ENCODE data around the gene AFG1L. TPM values are rescaled to one million over a fixed set of nuclear protein-coding genes. Genes with fewer than 3 reads are reported as not detected.
"Not testable (repeated sequence)": the region's sequence is repeated elsewhere in the genome, so short reads cannot be mapped to it uniquely, and the experiment has no call there.

The AFG1L gene
- total RNA-seq, 1 donor from 2014 or later: 8.8 TPM

GRCh38 chr6:108436771-108437170 is 141.9 kb downstream of the AFG1L start:
- ATAC-seq: no peak
- DNase-seq (ENCODE audit: low spot score): no peak
- intact Hi-C loops (cut with DNase I): no loop called here

GRCh38 chr6:108437821-108438220 is 143.0 kb downstream of the AFG1L start:
- DNase-seq (ENCODE audit: low spot score): no peak
- ATAC-seq: no peak
- intact Hi-C loops (cut with DNase I): no loop called here

GRCh38 chr6:108438918-108439317 is 144.1 kb downstream of the AFG1L start:
- no peak for ATAC-seq
- DNase-seq (ENCODE audit: low spot score): no peak
- intact Hi-C loops (cut with DNase I): no loop called here

- ATAC-seq (no peak), DNase-seq (ENCODE audit: low spot score) (no peak)
- intact Hi-C loops (cut with DNase I): no loop called here
Measured at GRCh38 chr6:108441141-108441540, 146.3 kb downstream of the AFG1L start.

- intact Hi-C loops (cut with DNase I): no loop called here
- no peak for DNase-seq (ENCODE audit: low spot score)
- no peak for ATAC-seq
Measured at GRCh38 chr6:108442770-108443520, 148.1 kb downstream of the AFG1L start.

GRCh38 chr6:108446629-108447150 is 151.8 kb downstream of the AFG1L start:
- DNase-seq (ENCODE audit: low spot score): no peak
- no peak for ATAC-seq
- intact Hi-C loops (cut with DNase I): no loop called here

- DNase-seq (ENCODE audit: low spot score): no peak
- no peak for ATAC-seq
- intact Hi-C loops (cut with DNase I): no loop called here
Measured at GRCh38 chr6:108448481-108448880, 153.6 kb downstream of the AFG1L start.

GRCh38 chr6:108449717-108450116 is 154.9 kb downstream of the AFG1L start:
- intact Hi-C loops (cut with DNase I); ATAC-seq; DNase-seq (ENCODE audit: low spot score): not testable (repeated sequence)

GRCh38 chr6:108451816-108452215 is 157.0 kb downstream of the AFG1L start:
- intact Hi-C loops (cut with DNase I): no loop called here
- no peak for ATAC-seq
- DNase-seq (ENCODE audit: low spot score): no peak

GRCh38 chr6:108452711-108453195 is 157.9 kb downstream of the AFG1L start:
- peak; percentile 52 for ATAC-seq
- DNase-seq (ENCODE audit: low spot score): no peak
- intact Hi-C loops (cut with DNase I): no loop called here

GRCh38 chr6:108453601-108454185 is 158.8 kb downstream of the AFG1L start:
- ATAC-seq: peak; percentile 10
- intact Hi-C loops (cut with DNase I): no loop called here
- DNase-seq (ENCODE audit: low spot score): no peak

GRCh38 chr6:108454356-108454755 is 159.5 kb downstream of the AFG1L start:
- intact Hi-C loops (cut with DNase I): no loop called here
- no peak for DNase-seq (ENCODE audit: low spot score)
- ATAC-seq: no peak

GRCh38 chr6:108455688-108456087 is 160.8 kb downstream of the AFG1L start:
- intact Hi-C loops (cut with DNase I): loop anchor here (5.0 kb wide), 1 partner anchor 1598 kb away; no protein-coding TSS in a partner anchor
- ATAC-seq (no peak), DNase-seq (ENCODE audit: low spot score) (no peak)

GRCh38 chr6:108463784-108464183 is 168.9 kb downstream of the AFG1L start:
- DNase-seq (ENCODE audit: low spot score): no peak
- intact Hi-C loops (cut with DNase I): no loop called here
- no peak for ATAC-seq

- ATAC-seq (no peak), DNase-seq (ENCODE audit: low spot score) (no peak)
- intact Hi-C loops (cut with DNase I): no loop called here
Measured at GRCh38 chr6:108464418-108465097, 169.7 kb downstream of the AFG1L start.

GRCh38 chr6:108465098-108465495 is 170.2 kb downstream of the AFG1L start:
- intact Hi-C loops (cut with DNase I): no loop called here
- no peak for ATAC-seq
- no peak for DNase-seq (ENCODE audit: low spot score)

GRCh38 chr6:108468346-108468745 is 173.5 kb downstream of the AFG1L start:
- intact Hi-C loops (cut with DNase I): no loop called here

GRCh38 chr6:108469316-108469715 is 174.5 kb downstream of the AFG1L start:
- DNase-seq (ENCODE audit: low spot score) (no peak), ATAC-seq (no peak)
- intact Hi-C loops (cut with DNase I): no loop called here

More at GRCh38 chr6:108468346-108468745, 173.5 kb downstream of the AFG1L start:
- ATAC-seq (no peak), DNase-seq (ENCODE audit: low spot score) (no peak)

- intact Hi-C loops (cut with DNase I): no loop called here
- ATAC-seq: no peak
- no peak for DNase-seq (ENCODE audit: low spot score)
Measured at GRCh38 chr6:108473197-108473596, 178.3 kb downstream of the AFG1L start.

GRCh38 chr6:108476376-108476775 is 181.5 kb downstream of the AFG1L start:
- intact Hi-C loops (cut with DNase I): no loop called here

More at GRCh38 chr6:108476376-108476775, 181.5 kb downstream of the AFG1L start:
- no peak for ATAC-seq
- no peak for DNase-seq (ENCODE audit: low spot score)
